K562 (cell line): Measurements from ENCODE around the gene CEMIP2. TPM values are rescaled to one million over a fixed set of nuclear protein-coding genes. Genes with fewer than 3 reads are reported as not detected.

Experiments used
- ATAC-seq: fragments of 200-7000 bp; cut with Tn5 transposase; 3 replicates; pipeline ENCODE4 v1.9.1; 2020; ENCODE audit warnings: moderate library complexity
- BruUV-seq: library from RNA; stranded (reverse); fragments of 400-500 nt; replicated peaks from 2 replicates; lab custom pipeline; 2021; lab: Mats Ljungman, UMichigan
- CTCF ChIA-PET: fragments of 300-600 bp; formaldehyde crosslinking; extraction: SDS; loops from one replicate; lab custom pipeline; 2021; ENCODE audit warnings: low intra/inter-chr PET ratio; lab: Yijun Ruan, JAX
- POLR2A ChIA-PET: fragments of 300-600, 350-650 bp; sonication (Branson Sonifier 250); formaldehyde crosslinking; extraction: SDS; loops from one replicate; lab custom pipeline; 2021; ENCODE audit warnings: antibody characterized with exemption, inconsistent platforms; lab: Yijun Ruan, JAX
- DNase-seq, 4 experiments: peaks; one replicate each; pipeline versions ENCODE4 v3.0.0 to v3.0.0-alpha.2; 2011 to 2018; ENCODE audit warnings: low spot score in 3 of 4, mixed read lengths in 3 of 4; ENCODE audit errors: extremely low read depth in 1 of 4
- FAIRE-seq: peaks from 2 replicates; lab custom pipeline; 2011; peaks lifted over from hg19 to GRCh38; lab: Jason Lieb, UNC
- H2AFZ ChIP-seq: 2 replicates; pipeline ENCODE4 v1.6.0; 2011; ENCODE audit warnings: low read depth, low read length, control low read depth, inconsistent platforms
- H3K27ac ChIP-seq: fragments of 200-600 bp; 3 replicates; pipeline ENCODE4 v1.8.0; 2011; ENCODE audit warnings: low read depth, mild to moderate bottlenecking, control low read depth, inconsistent platforms, low read length, moderate library complexity, mixed read lengths; ENCODE audit errors: extremely low read depth
- H3K27me3 ChIP-seq, 2 experiments: fragments of 300-600 bp in 1 of 2; 2 replicates in 1 of 2; 3 replicates in 1 of 2; pipeline versions ENCODE4 v1.6.0 to v1.8.0; 2011; ENCODE audit warnings: inconsistent platforms in 2 of 2, low read length in 2 of 2, mild to moderate bottlenecking in 1 of 2, mixed read lengths in 1 of 2, moderate library complexity in 1 of 2; ENCODE audit not compliant: control insufficient read depth in 2 of 2, insufficient read depth in 2 of 2
- H3K36me3 ChIP-seq: fragments of 300-600 bp; 3 replicates; pipeline ENCODE4 v1.8.0; 2011; ENCODE audit warnings: mild to moderate bottlenecking, low read length, inconsistent platforms; ENCODE audit not compliant: control insufficient read depth, insufficient read depth
- H3K4me1 ChIP-seq, 2 experiments: fragments of 200-600 bp in 1 of 2; replicated peaks in 1 of 2; 2 replicates in 1 of 2; 3 replicates in 1 of 2; pipeline versions ENCODE4 v1.5.1 to v1.8.0; 2011; ENCODE audit warnings: inconsistent platforms in 2 of 2, low read length in 2 of 2, mild to moderate bottlenecking in 1 of 2, mixed read lengths in 1 of 2, moderate library complexity in 1 of 2; ENCODE audit not compliant: control insufficient read depth in 2 of 2, insufficient read depth in 2 of 2
- H3K4me2 ChIP-seq: 2 replicates; pipeline ENCODE4 v1.6.1; 2011; ENCODE audit warnings: low read length, control low read depth, inconsistent platforms, mixed read lengths; ENCODE audit not compliant: insufficient read depth
- H3K4me3 ChIP-seq: fragments of 200-600 bp; sonication (generic), shearing (Covaris generic); 2 replicates; pipeline ENCODE4 v1.5.1; 2016; ENCODE audit warnings: control low read depth, inconsistent platforms
- H3K79me2 ChIP-seq: fragments of 200-600 bp; 3 replicates; pipeline ENCODE4 v1.8.0; 2011; ENCODE audit warnings: low read length, inconsistent platforms; ENCODE audit not compliant: control insufficient read depth, insufficient read depth
- H3K9ac ChIP-seq, 2 experiments: 2 replicates each; pipeline versions ENCODE4 v1.6.0 to v1.6.1; 2011; ENCODE audit warnings: low read depth in 2 of 2, low read length in 2 of 2, control low read depth in 1 of 2, inconsistent platforms in 1 of 2, mild to moderate bottlenecking in 1 of 2, mixed read lengths in 1 of 2; ENCODE audit not compliant: insufficient read depth in 1 of 2
- H3K9me1 ChIP-seq: one replicate; pipeline ENCODE4 v1.6.0; 2011; ENCODE audit warnings: inconsistent platforms, mild to moderate bottlenecking, low read length, moderate library complexity; ENCODE audit not compliant: control insufficient read depth, insufficient read depth
- H3K9me3 ChIP-seq: replicated peaks from 2 replicates; pipeline ENCODE4 v1.5.1; 2011; ENCODE audit warnings: low read depth, low read length, inconsistent platforms; ENCODE audit not compliant: control insufficient read depth, insufficient read depth
- H4K20me1 ChIP-seq: replicated peaks from 2 replicates; pipeline ENCODE4 v1.6.1; 2011; ENCODE audit warnings: low read length, inconsistent platforms, mixed read lengths; ENCODE audit not compliant: control insufficient read depth, insufficient read depth
- DDX20 ChIP-seq: fragments of 450-650 bp; IDR thresholded peaks from 2 replicates; pipeline ENCODE4 v1.6.1; 2016; ENCODE audit warnings: missing genetic modification characterization, low read depth, mild to moderate bottlenecking, missing compliant biosample characterization, moderate library complexity
- GATA2 ChIP-seq: sonication (generic); formaldehyde crosslinking; IDR thresholded peaks from 2 replicates; pipeline ENCODE4 v1.4.0; 2020; ENCODE audit warnings: mild to moderate bottlenecking, missing genetic modification reagents
- LARP7 ChIP-seq: fragments of 450-650 bp; IDR thresholded peaks from 2 replicates; pipeline ENCODE4 v1.6.1; 2016
- LCOR ChIP-seq: sonication (generic); formaldehyde crosslinking; IDR thresholded peaks from 2 replicates; pipeline ENCODE4 v1.8.0; 2022; ENCODE audit warnings: mild to moderate bottlenecking, missing genetic modification reagents
- POLR2AphosphoS5 ChIP-seq: IDR thresholded peaks from 2 replicates; pipeline ENCODE4 v1.6.1; 2011; ENCODE audit warnings: mild to moderate bottlenecking, low read depth, low read length, moderate library complexity; ENCODE audit not compliant: control insufficient read depth, insufficient read depth
- PTBP1 ChIP-seq: fragments of 200-400 bp; formaldehyde crosslinking; IDR thresholded peaks from 2 replicates; pipeline ENCODE4 v1.6.1; 2017; ENCODE audit warnings: low read depth, low read length
- ZFPM2 ChIP-seq: fragments of 250-450 bp; sonication (Bioruptor Pico); IDR thresholded peaks from 2 replicates; pipeline ENCODE4 v1.5.1; 2022; ENCODE audit warnings: mild to moderate bottlenecking
- ZFX ChIP-seq: sonication (generic); formaldehyde crosslinking; IDR thresholded peaks from 2 replicates; pipeline ENCODE4 v1.8.0; 2022; ENCODE audit warnings: mild to moderate bottlenecking, missing genetic modification reagents, moderate library complexity
- ZKSCAN8 ChIP-seq: fragments of 200-800 bp; sonication (Bioruptor generic); IDR thresholded peaks from 2 replicates; pipeline ENCODE4 v1.6.1; 2016; ENCODE audit warnings: missing genetic modification characterization, missing compliant biosample characterization
- ZNF311 ChIP-seq: fragments of 250-450 bp; sonication (Bioruptor Pico); IDR thresholded peaks from 2 replicates; pipeline ENCODE4 v1.4.0; 2020; ENCODE audit warnings: mild to moderate bottlenecking, moderate library complexity
- ZNF583 ChIP-seq: fragments of 250-450 bp; sonication (Bioruptor Pico); IDR thresholded peaks from 2 replicates; pipeline ENCODE4 v1.4.0; 2020
- ZNF696 ChIP-seq: fragments of 250-450 bp; sonication (Bioruptor Pico); conservative IDR thresholded peaks from 2 replicates; pipeline ENCODE4 v1.4.0; 2020; ENCODE audit warnings: mild to moderate bottlenecking, moderate library complexity
- WGBS: fragments of 100-300 bp; shearing (Covaris generic); methylation state at CpG from one replicate; pipeline ENCODE4 v1.1.6; 2016; ENCODE audit warnings: low coverage, mixed read lengths; ENCODE audit not compliant: insufficient coverage; ENCODE audit errors: missing lambda C conversion rate; 5-methylcytosine and 5-hydroxymethylcytosine counted together
- in situ Hi-C: fragments of 300-500 bp; cut with MboI; formaldehyde crosslinking; loops from 4 replicates; pipeline ENCODE4 v1.15.0; 2018; ENCODE audit warnings: inconsistent platforms, mixed read lengths
- intact Hi-C: fragments of 100-400 bp; cut with micrococcal nuclease; formaldehyde crosslinking; loops from 2 replicates; pipeline ENCODE4 v1.14.2; 2022
- polyA plus RNA-seq, 8 experiments: library from polyadenylated mRNA; depleted of rRNA in 4 of 8; stranded (reverse) in 5 of 8; unstranded in 3 of 8; fragments of >200 nt; fragmentation: Nextera tagmentation in 2 of 8; fragmentation: Illumina TruSeq in 1 of 8; extraction: Ambion mirVana in 2 of 8; extraction: Trizol in 1 of 8; gene quantifications; 2 replicates each; pipeline versions ENCODE4 v1.2.1 to v1.2.3, GENCODE V29; 2011 to 2014; ENCODE audit warnings: inconsistent platforms in 1 of 8, missing spikeins in 1 of 8
- total RNA-seq, 7 experiments: library from RNA; depleted of rRNA in 6 of 7; stranded (reverse); fragments of >200 nt in 6 of 7; fragmentation: Illumina TruSeq in 2 of 7; extraction: Trizol in 2 of 7; gene quantifications; 2 replicates each; pipeline versions ENCODE4 v1.2.1 to v1.2.3, GENCODE V29; 2011 to 2021; ENCODE audit warnings: low replicate concordance in 1 of 7
- TF ChIP-seq, protein P1 (sequence below): fragments of 450-650 bp; formaldehyde crosslinking; IDR thresholded peaks from 2 replicates; pipeline ENCODE4 v1.4.0; 2020; ENCODE audit warnings: mild to moderate bottlenecking, moderate library complexity
- TF ChIP-seq, protein P2 (sequence below): fragments of 250-450 bp; sonication (Bioruptor Pico); IDR thresholded peaks from 2 replicates; pipeline ENCODE4 v1.8.0; 2022; ENCODE audit warnings: moderate library complexity, mild to moderate bottlenecking, inconsistent platforms
- TF ChIP-seq, protein P3 (sequence below): IDR thresholded peaks from 2 replicates; pipeline ENCODE4 v1.6.1; 2014; ENCODE audit warnings: antibody characterized with exemption
- TF ChIP-seq, protein P4 (sequence below), 2 experiments: IDR thresholded peaks; 2 replicates each; pipeline ENCODE4 v1.6.1; 2011; ENCODE audit warnings: borderline replicate concordance in 1 of 2, control low read depth in 1 of 2, low read depth in 1 of 2, low read length in 1 of 2, mild to moderate bottlenecking in 1 of 2, mixed read lengths in 1 of 2, moderate library complexity in 1 of 2; ENCODE audit not compliant: insufficient read depth in 1 of 2, insufficient read length in 1 of 2, poor library complexity in 1 of 2, severe bottlenecking in 1 of 2; ENCODE audit errors: extremely low read depth in 1 of 2

CEMIP2 gene
- total and polyA plus RNA-seq, 9 of the 15 experiments (the other 6 are each of a cell fraction or from before 2014, with no cell fraction given) = 5.4 to 29.9 (median 14.2) TPM

DNA sequence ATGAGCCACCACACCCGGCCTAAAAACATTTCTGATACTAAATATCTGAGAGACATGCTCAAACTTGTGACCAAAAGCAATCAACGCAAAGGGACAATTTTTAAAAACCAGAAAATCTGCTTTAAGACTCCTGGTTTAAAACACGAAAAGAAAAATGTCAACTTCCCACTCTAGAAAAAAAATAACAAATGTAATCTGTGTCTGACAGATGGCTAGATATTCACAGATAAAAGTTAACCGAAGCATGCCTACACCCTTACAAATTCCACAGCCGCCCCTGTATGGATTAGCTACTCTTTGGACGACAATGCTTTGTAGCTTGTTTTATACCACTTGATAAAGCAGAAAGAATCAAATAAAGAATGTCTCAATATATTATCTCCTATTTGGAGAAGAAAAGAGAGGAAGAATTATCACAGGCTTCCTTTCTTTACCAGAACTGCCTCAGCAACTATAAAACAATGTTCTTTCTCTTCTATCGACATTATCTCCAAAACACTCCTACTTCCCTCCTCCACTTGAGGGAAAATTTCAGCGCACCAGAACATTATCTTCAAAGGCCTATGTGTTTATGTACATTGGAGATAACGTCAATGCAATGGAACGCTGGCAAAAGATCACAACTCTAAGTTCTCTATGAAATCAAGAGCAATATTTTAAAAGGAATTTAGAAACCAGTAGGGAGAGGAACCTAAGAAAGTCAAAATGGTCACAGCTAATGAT, 26.2 kb downstream of the CEMIP2 start:
- POLR2A ChIA-PET = interaction anchor here (0.8 kb wide), 1 partner anchor 10 kb away, joined by 6 read pairs; no protein-coding TSS in a partner anchor
- in situ Hi-C loops = no loop called here
- TF ChIP-seq ZFX (no peak; the same call in 1 of the 2 replicates), ZKSCAN8 (CRISPR knock-in tag) (0 out of 2 replicates have a peak, but pooled peaks have one; percentile 37), ZFPM2 (CRISPR knock-in tag) (no peak), LARP7 (no peak), PTBP1 (no peak), DDX20 (tag) (no peak), GATA2 (peak; percentile 69), POLR2AphosphoS5 (peak; percentile 73; the same call in 1 of the 2 replicates), ZNF311 (CRISPR knock-in tag) (no peak), ZNF696 (no peak), LCOR (no peak), ZNF583 (CRISPR knock-in tag) (no peak)
- TF ChIP-seq, protein P1, sequence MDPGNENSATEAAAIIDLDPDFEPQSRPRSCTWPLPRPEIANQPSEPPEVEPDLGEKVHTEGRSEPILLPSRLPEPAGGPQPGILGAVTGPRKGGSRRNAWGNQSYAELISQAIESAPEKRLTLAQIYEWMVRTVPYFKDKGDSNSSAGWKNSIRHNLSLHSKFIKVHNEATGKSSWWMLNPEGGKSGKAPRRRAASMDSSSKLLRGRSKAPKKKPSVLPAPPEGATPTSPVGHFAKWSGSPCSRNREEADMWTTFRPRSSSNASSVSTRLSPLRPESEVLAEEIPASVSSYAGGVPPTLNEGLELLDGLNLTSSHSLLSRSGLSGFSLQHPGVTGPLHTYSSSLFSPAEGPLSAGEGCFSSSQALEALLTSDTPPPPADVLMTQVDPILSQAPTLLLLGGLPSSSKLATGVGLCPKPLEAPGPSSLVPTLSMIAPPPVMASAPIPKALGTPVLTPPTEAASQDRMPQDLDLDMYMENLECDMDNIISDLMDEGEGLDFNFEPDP (CRISPR knock-in tag) = no peak
- TF ChIP-seq, protein P2, sequence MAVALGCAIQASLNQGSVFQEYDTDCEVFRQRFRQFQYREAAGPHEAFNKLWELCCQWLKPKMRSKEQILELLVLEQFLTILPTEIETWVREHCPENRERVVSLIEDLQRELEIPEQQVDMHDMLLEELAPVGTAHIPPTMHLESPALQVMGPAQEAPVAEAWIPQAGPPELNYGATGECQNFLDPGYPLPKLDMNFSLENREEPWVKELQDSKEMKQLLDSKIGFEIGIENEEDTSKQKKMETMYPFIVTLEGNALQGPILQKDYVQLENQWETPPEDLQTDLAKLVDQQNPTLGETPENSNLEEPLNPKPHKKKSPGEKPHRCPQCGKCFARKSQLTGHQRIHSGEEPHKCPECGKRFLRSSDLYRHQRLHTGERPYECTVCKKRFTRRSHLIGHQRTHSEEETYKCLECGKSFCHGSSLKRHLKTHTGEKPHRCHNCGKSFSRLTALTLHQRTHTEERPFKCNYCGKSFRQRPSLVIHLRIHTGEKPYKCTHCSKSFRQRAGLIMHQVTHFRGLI (CRISPR knock-in tag) = 0 out of 2 replicates have a peak, but pooled peaks have one; percentile 13
- TF ChIP-seq, protein P3, sequence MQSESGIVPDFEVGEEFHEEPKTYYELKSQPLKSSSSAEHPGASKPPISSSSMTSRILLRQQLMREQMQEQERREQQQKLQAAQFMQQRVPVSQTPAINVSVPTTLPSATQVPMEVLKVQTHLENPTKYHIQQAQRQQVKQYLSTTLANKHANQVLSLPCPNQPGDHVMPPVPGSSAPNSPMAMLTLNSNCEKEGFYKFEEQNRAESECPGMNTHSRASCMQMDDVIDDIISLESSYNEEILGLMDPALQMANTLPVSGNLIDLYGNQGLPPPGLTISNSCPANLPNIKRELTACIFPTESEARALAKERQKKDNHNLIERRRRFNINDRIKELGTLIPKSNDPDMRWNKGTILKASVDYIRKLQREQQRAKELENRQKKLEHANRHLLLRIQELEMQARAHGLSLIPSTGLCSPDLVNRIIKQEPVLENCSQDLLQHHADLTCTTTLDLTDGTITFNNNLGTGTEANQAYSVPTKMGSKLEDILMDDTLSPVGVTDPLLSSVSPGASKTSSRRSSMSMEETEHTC = no peak
- TF ChIP-seq, protein P4, sequence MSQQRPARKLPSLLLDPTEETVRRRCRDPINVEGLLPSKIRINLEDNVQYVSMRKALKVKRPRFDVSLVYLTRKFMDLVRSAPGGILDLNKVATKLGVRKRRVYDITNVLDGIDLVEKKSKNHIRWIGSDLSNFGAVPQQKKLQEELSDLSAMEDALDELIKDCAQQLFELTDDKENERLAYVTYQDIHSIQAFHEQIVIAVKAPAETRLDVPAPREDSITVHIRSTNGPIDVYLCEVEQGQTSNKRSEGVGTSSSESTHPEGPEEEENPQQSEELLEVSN (IDR thresholded peaks at IDR 0.05; ENCODE audit: borderline replicate concordance in 1 of 2, extremely low read depth in 1 of 2, insufficient read depth in 1 of 2, insufficient read length in 1 of 2, low read depth in 1 of 2, low read length in 1 of 2, poor library complexity in 1 of 2, severe bottlenecking in 1 of 2) = no peak

More for the DNA sequence above, 26.2 kb downstream of the CEMIP2 start:
- intact Hi-C loops = no loop called here
- H3K9me3 ChIP-seq = no peaks in the 10 kb centered on the region
- H3K36me3 ChIP-seq = peaks cover 2% of the 10 kb centered on the region; the same call in 1 of the 3 replicates
- peak; percentile 92 for FAIRE-seq
- peak; percentile 19 to 82 (median 42) for DNase-seq
- H4K20me1 ChIP-seq = no peaks in the 10 kb centered on the region
- peaks cover 0 to 18% of the 10 kb centered on the region in 2 experiments for H3K4me1 ChIP-seq
- H3K9ac ChIP-seq = peak overlapping the region in 1 of 2 experiments; percentile 57; a peak in 2 of 4 replicates
- H3K27me3 ChIP-seq = no peaks in the 10 kb centered on the region
- no peaks in the 10 kb centered on the region for H3K9me1 ChIP-seq
- no TSS peak for BruUV-seq
- H3K4me2 ChIP-seq = peak overlapping the region; percentile 39
- H3K4me3 ChIP-seq = no peak overlapping the region
- CTCF ChIA-PET = no interaction called here
- H2AFZ ChIP-seq = peak overlapping the region; percentile 62
- H3K79me2 ChIP-seq = no peaks in the 10 kb centered on the region
- 1% methylated on average over 10 of the region's 10 CpGs for WGBS
- peak; percentile 86 for ATAC-seq
- peak overlapping the region; percentile 80 for H3K27ac ChIP-seq
